ENCODE data around the gene SEC22C. TPM values are rescaled to one million over a fixed set of nuclear protein-coding genes. Genes with fewer than 3 reads are reported as not detected.
A peak's percentile ranks its signal among the peaks of the same experiment; 100 is the strongest.

Gene SEC22C
- total and polyA plus RNA-seq, 2 of the 4 experiments (the other 2 are of a cell fraction), result 24.0 to 43.9 TPM

GRCh38 chr3:42608581-42608980 lies 26.8 kb upstream of the SEC22C start:
- H3K36me3 ChIP-seq (ENCODE audit: control insufficient read depth, insufficient read depth, low read length), result peaks cover 22% of the 10 kb centered on the region
- BruUV-seq (replicated peaks), result no TSS peak
- H3K27me3 ChIP-seq (ENCODE audit: control insufficient read depth, insufficient read depth, low read length), result no peaks in the 10 kb centered on the region
- peaks cover 9% of the 10 kb centered on the region for H3K9me1 ChIP-seq (ENCODE audit: insufficient read depth, low read length)
- H3K9me3 ChIP-seq (ENCODE audit: control insufficient read depth, insufficient read depth, low read length), result no peaks in the 10 kb centered on the region
- TF ChIP-seq FOS (IDR thresholded peaks at IDR 0.05; ENCODE audit: low read depth, low read length) (no peak), MXI1 (IDR thresholded peaks at IDR 0.05; ENCODE audit: borderline replicate concordance, low read depth, low read length) (no peak), RAD21 (IDR thresholded peaks at IDR 0.05; ENCODE audit: low read length) (no peak), BHLHE40 (IDR thresholded peaks at IDR 0.05; ENCODE audit: low read depth, low read length) (no peak), RCOR1 (IDR thresholded peaks at IDR 0.05; ENCODE audit: insufficient replicate concordance, low read length) (no peak), SMC3 (IDR thresholded peaks at IDR 0.05; ENCODE audit: low read depth, low read length) (no peak), CEBPB (IDR thresholded peaks at IDR 0.05; ENCODE audit: low read depth, low read length) (no peak), MAZ (IDR thresholded peaks at IDR 0.05; ENCODE audit: borderline replicate concordance, low read depth, low read length) (no peak), ELK1 (IDR thresholded peaks at IDR 0.05; ENCODE audit: borderline replicate concordance, low read depth, low read length) (no peak), CHD1 (IDR thresholded peaks at IDR 0.05; ENCODE audit: low read depth, low read length) (no peak)
- H3K4ac ChIP-seq (ENCODE audit: low read depth, low read length), result no peak overlapping the region
- H3K27ac ChIP-seq (ENCODE audit: insufficient read depth, low read length), result no peak overlapping the region
- H2BK15ac ChIP-seq (ENCODE audit: low read depth, low read length), result no peak overlapping the region
- no peak overlapping the region for H2AFZ ChIP-seq (replicated peaks; ENCODE audit: low read length, poor library complexity)
- intact Hi-C loops (cut with micrococcal nuclease) (no loop called here), dilution Hi-C loops (cut with HindIII; ENCODE audit: low sequenced_read_pairs, unreplicated experiment) (no loop called here), in situ Hi-C loops (cut with MboI; ENCODE audit: low sequenced_read_pairs) (no loop called here)
- peaks cover 4% of the 10 kb centered on the region for H3K4me1 ChIP-seq (ENCODE audit: control insufficient read depth, insufficient read depth, low read length)
- H3K9ac ChIP-seq (ENCODE audit: low read depth, low read length), result no peak overlapping the region
- no peak overlapping the region for H2BK20ac ChIP-seq (ENCODE audit: low read depth, low read length)
- no peak overlapping the region for H2BK120ac ChIP-seq (ENCODE audit: low read depth, low read length)
- H3K4me3 ChIP-seq (ENCODE audit: insufficient read depth, low read depth, low read length), result no peak overlapping the region
- DNase-seq (peak; percentile 21), ATAC-seq (ENCODE audit: low read depth) (no peak)
- no peak overlapping the region for H4K8ac ChIP-seq (ENCODE audit: low read depth in 2 of 2, low read length in 2 of 2)
- H2AK9ac ChIP-seq (replicated peaks; ENCODE audit: low read depth, low read length, poor library complexity), result no peak overlapping the region
- ChIA-PET POLR2A (ENCODE audit: unreplicated experiment) (no interaction called here), CTCF (interaction anchor here (0.6 kb wide), 1 partner anchor 1126 kb away, joined by 3 read pairs; no protein-coding TSS in a partner anchor)
- H4K91ac ChIP-seq (ENCODE audit: insufficient read depth, low read depth, low read length), result no peak overlapping the region
- H4K20me1 ChIP-seq (ENCODE audit: insufficient read depth, low read length), result peaks cover 56% of the 10 kb centered on the region
- H3K56ac ChIP-seq (ENCODE audit: extremely low read depth, insufficient read depth, low read length), result no peak overlapping the region
- 17% methylated on average over 1 of the region's 5 CpGs; no CpG with 5 or more reads in 1 of the 2 experiments for WGBS, 2 experiments (ENCODE audit: extremely low coverage in 2 of 2, insufficient read length in 1 of 2)
- no peak overlapping the region for H3K4me2 ChIP-seq (ENCODE audit: low read depth, low read length)
- no peak overlapping the region for H4K5ac ChIP-seq (ENCODE audit: low read depth, low read length)
- H3K14ac ChIP-seq (replicated peaks; ENCODE audit: low read depth, low read length), result no peak overlapping the region
- no peak overlapping the region for H2AK5ac ChIP-seq (ENCODE audit: low read depth, low read length)
- H2BK5ac ChIP-seq (ENCODE audit: low read depth, low read length, poor library complexity, severe bottlenecking), result no peak overlapping the region
- peaks cover 16 to 46% of the 10 kb centered on the region in 2 experiments for H3K79me1 ChIP-seq (ENCODE audit: low read depth in 1 of 2, low read length in 2 of 2)
- no peak overlapping the region for H3K23ac ChIP-seq (ENCODE audit: low read depth, low read length)
- no peak overlapping the region for H3K18ac ChIP-seq (ENCODE audit: low read depth, low read length)

Measured in IMR-90 (cell line).